Panc1 (cell line): ENCODE results near the gene ZDHHC8. TPM values are rescaled to one million over a fixed set of nuclear protein-coding genes. Genes with fewer than 3 reads are reported as not detected.

Source experiments
- ATAC-seq: fragments of 200-7000 bp; cut with Tn5 transposase; 2 replicates; pipeline ENCODE4 v1.9.1; 2020; ENCODE audit warnings: mild to moderate bottlenecking, moderate library complexity
- BruUV-seq: library from RNA; stranded (reverse); fragments of 400-500 nt; replicated peaks from 2 replicates; lab custom pipeline; 2021; lab: Mats Ljungman, UMichigan
- CTCF ChIA-PET: fragments of 300-600 bp; sonication (Branson Sonifier 250); formaldehyde crosslinking; loops from one replicate; lab custom pipeline; 2022; ENCODE audit warnings: antibody characterized with exemption; lab: Charles Lee
- POLR2A ChIA-PET: fragments of 300-600 bp; sonication (Branson Sonifier 250); formaldehyde crosslinking; loops from one replicate; lab custom pipeline; 2022; ENCODE audit warnings: antibody characterized with exemption; lab: Charles Lee
- DNase-seq: peaks from one replicate; pipeline ENCODE4 v3.0.0-alpha.2; 2010; ENCODE audit warnings: low read depth, low spot score
- H3K27ac ChIP-seq: 2 replicates; pipeline ENCODE4 v1.5.1; 2011; ENCODE audit warnings: mild to moderate bottlenecking, low read length, inconsistent platforms
- H3K27me3 ChIP-seq: fragments of 200-500 bp; sonication (Bioruptor generic); 2 replicates; pipeline ENCODE4 v1.6.0; 2014; ENCODE audit warnings: low read length, inconsistent platforms; ENCODE audit not compliant: control insufficient read depth, insufficient read depth
- H3K36me3 ChIP-seq: fragments of 200-500 bp; sonication (Bioruptor generic); 2 replicates; pipeline ENCODE4 v1.5.1; 2014; ENCODE audit warnings: inconsistent platforms, mild to moderate bottlenecking, low read length, moderate library complexity; ENCODE audit not compliant: control insufficient read depth, insufficient read depth
- H3K4me1 ChIP-seq: 2 replicates; pipeline ENCODE4 v1.5.1; 2011; ENCODE audit warnings: inconsistent platforms, mild to moderate bottlenecking, low read length, moderate library complexity; ENCODE audit not compliant: control insufficient read depth, insufficient read depth
- H3K4me3 ChIP-seq, 2 experiments: 2 replicates each; pipeline ENCODE4 v1.5.1; 2011 to 2012; ENCODE audit warnings: low read depth in 2 of 2, low read length in 2 of 2, mild to moderate bottlenecking in 2 of 2, inconsistent platforms in 1 of 2, moderate library complexity in 1 of 2
- H3K9me3 ChIP-seq: fragments of 200-500 bp; sonication (Bioruptor generic); 2 replicates; pipeline ENCODE4 v1.5.1; 2014; ENCODE audit warnings: low read depth, mild to moderate bottlenecking, inconsistent platforms, low read length, moderate library complexity; ENCODE audit not compliant: control insufficient read depth, insufficient read depth
- POLR2AphosphoS5 ChIP-seq: IDR thresholded peaks from 2 replicates; pipeline ENCODE4 v1.6.1; 2012; ENCODE audit warnings: mild to moderate bottlenecking, low read depth, low read length, moderate library complexity
- SIN3A ChIP-seq: IDR thresholded peaks from 2 replicates; pipeline ENCODE4 v1.6.1; 2012; ENCODE audit warnings: low read depth, mild to moderate bottlenecking, low read length, moderate library complexity, borderline replicate concordance; ENCODE audit not compliant: insufficient read depth
- TCF7L2 ChIP-seq: IDR thresholded peaks from 2 replicates; pipeline ENCODE4 v1.6.1; 2011; ENCODE audit warnings: mild to moderate bottlenecking, low read depth, low read length, inconsistent platforms
- in situ Hi-C: cut with HindIII; loops from 2 replicates; pipeline ENCODE4 v1.10.0; 2016; ENCODE audit warnings: low sequenced_read_pairs, low pct_unique_long_range_greater_than_20kb
- intact Hi-C: fragments of 100-400 bp; cut with micrococcal nuclease; formaldehyde crosslinking; loops from one replicate; pipeline ENCODE4 v1.10.0; 2022; ENCODE audit not compliant: unreplicated experiment
- total RNA-seq: library from RNA; stranded (reverse); gene quantifications from one replicate; pipeline ENCODE4 v1.2.1, GENCODE V29; 2021; ENCODE audit not compliant: unreplicated experiment
- TF ChIP-seq, protein P1 (sequence below), 2 experiments: IDR thresholded peaks; 2 replicates each; pipeline ENCODE4 v1.6.1; 2011 to 2012; ENCODE audit warnings: low read depth in 2 of 2, control low read depth in 1 of 2, low read length in 1 of 2, mild to moderate bottlenecking in 1 of 2, moderate library complexity in 1 of 2; ENCODE audit not compliant: insufficient read depth in 1 of 2
- TF ChIP-seq, protein P2 (sequence below): fragments of 450-650 bp; IDR thresholded peaks from 2 replicates; pipeline ENCODE4 v1.5.1; 2017; ENCODE audit warnings: mild to moderate bottlenecking

Gene ZDHHC8
- total RNA-seq, 1 experiment from 2014 or later: 79.0 TPM

DNA sequence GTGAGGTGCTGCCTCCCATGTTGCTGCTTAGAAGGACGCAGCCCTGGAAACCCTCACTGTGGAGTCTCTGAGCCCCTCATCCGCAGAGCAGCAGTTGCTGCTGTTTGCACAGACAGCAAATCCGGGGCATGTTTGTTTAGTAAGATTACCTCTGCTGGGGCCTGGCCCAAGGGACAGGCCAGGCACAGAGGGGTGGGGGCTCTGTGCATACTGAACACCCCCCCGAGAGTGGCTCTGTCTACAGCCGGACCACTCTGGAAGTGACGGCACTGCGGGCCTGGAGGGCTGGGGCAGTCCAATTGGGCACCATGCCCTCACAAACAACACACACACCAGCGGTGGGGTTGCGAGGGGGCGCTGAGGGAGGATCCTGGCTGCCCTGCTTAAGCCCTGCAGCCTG lies 42.2 kb downstream of the ZDHHC8 start:
- ATAC-seq: no peak
- no peak for TF ChIP-seq TCF7L2
- TF ChIP-seq, protein P1, sequence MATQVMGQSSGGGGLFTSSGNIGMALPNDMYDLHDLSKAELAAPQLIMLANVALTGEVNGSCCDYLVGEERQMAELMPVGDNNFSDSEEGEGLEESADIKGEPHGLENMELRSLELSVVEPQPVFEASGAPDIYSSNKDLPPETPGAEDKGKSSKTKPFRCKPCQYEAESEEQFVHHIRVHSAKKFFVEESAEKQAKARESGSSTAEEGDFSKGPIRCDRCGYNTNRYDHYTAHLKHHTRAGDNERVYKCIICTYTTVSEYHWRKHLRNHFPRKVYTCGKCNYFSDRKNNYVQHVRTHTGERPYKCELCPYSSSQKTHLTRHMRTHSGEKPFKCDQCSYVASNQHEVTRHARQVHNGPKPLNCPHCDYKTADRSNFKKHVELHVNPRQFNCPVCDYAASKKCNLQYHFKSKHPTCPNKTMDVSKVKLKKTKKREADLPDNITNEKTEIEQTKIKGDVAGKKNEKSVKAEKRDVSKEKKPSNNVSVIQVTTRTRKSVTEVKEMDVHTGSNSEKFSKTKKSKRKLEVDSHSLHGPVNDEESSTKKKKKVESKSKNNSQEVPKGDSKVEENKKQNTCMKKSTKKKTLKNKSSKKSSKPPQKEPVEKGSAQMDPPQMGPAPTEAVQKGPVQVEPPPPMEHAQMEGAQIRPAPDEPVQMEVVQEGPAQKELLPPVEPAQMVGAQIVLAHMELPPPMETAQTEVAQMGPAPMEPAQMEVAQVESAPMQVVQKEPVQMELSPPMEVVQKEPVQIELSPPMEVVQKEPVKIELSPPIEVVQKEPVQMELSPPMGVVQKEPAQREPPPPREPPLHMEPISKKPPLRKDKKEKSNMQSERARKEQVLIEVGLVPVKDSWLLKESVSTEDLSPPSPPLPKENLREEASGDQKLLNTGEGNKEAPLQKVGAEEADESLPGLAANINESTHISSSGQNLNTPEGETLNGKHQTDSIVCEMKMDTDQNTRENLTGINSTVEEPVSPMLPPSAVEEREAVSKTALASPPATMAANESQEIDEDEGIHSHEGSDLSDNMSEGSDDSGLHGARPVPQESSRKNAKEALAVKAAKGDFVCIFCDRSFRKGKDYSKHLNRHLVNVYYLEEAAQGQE (IDR thresholded peaks at IDR 0.05; ENCODE audit: insufficient read depth in 1 of 2, low read depth in 2 of 2, low read length in 1 of 2): no peak
- no peak for TF ChIP-seq POLR2AphosphoS5
- TF ChIP-seq, protein P2, sequence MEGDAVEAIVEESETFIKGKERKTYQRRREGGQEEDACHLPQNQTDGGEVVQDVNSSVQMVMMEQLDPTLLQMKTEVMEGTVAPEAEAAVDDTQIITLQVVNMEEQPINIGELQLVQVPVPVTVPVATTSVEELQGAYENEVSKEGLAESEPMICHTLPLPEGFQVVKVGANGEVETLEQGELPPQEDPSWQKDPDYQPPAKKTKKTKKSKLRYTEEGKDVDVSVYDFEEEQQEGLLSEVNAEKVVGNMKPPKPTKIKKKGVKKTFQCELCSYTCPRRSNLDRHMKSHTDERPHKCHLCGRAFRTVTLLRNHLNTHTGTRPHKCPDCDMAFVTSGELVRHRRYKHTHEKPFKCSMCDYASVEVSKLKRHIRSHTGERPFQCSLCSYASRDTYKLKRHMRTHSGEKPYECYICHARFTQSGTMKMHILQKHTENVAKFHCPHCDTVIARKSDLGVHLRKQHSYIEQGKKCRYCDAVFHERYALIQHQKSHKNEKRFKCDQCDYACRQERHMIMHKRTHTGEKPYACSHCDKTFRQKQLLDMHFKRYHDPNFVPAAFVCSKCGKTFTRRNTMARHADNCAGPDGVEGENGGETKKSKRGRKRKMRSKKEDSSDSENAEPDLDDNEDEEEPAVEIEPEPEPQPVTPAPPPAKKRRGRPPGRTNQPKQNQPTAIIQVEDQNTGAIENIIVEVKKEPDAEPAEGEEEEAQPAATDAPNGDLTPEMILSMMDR: no peak
- no peak for TF ChIP-seq SIN3A
- H3K4me1 ChIP-seq: peaks cover 3% of the 10 kb centered on the region; the same call in 1 of the 2 replicates
- CTCF ChIA-PET: no interaction called here
- BruUV-seq: no TSS peak
- POLR2A ChIA-PET: no interaction called here
- H3K9me3 ChIP-seq: no peaks in the 10 kb centered on the region
- in situ Hi-C loops: no loop called here
- no peak for DNase-seq
- no peak overlapping the region for H3K27ac ChIP-seq
- intact Hi-C loops: loop anchor here (10.0 kb wide), 1 partner anchor 61 kb away; no protein-coding TSS in a partner anchor
- no peaks in the 10 kb centered on the region for H3K36me3 ChIP-seq
- H3K27me3 ChIP-seq: no peaks in the 10 kb centered on the region
- H3K4me3 ChIP-seq: no peak overlapping the region

GRCh38 chr22:20174785-20175596 lies 43.4 kb downstream of the ZDHHC8 start:
- no peak for DNase-seq
- ChIA-PET POLR2A (no interaction called here), CTCF (interaction anchor here (0.6 to 2.8 kb wide), 2 partner anchors 64 to 224 kb away, joined by 5 to 14 read pairs; no protein-coding TSS in a partner anchor)
- H3K4me1 ChIP-seq: peaks cover 3% of the 10 kb centered on the region; the same call in 1 of the 2 replicates
- H3K27me3 ChIP-seq: no peaks in the 10 kb centered on the region
- H3K4me3 ChIP-seq: no peak overlapping the region
- BruUV-seq: no TSS peak
- no peak overlapping the region for H3K27ac ChIP-seq
- no peaks in the 10 kb centered on the region for H3K36me3 ChIP-seq
- in situ Hi-C loops (no loop called here), intact Hi-C loops (loop anchor here (10.0 kb wide), 1 partner anchor 60 kb away; no protein-coding TSS in a partner anchor)
- TF ChIP-seq, protein P1 (IDR thresholded peaks at IDR 0.05; ENCODE audit: insufficient read depth in 1 of 2, low read depth in 2 of 2, low read length in 1 of 2): no peak
- TF ChIP-seq, protein P2: peak; percentile 74
- H3K9me3 ChIP-seq: no peaks in the 10 kb centered on the region
- ATAC-seq: peak; percentile 82
